Measurements from ENCODE around the gene TGIF2LY.
"Not testable (repeated sequence)": the region's sequence is repeated elsewhere in the genome, so short reads cannot be mapped to it uniquely, and the experiment has no call there.

The TGIF2LY gene

DNA sequence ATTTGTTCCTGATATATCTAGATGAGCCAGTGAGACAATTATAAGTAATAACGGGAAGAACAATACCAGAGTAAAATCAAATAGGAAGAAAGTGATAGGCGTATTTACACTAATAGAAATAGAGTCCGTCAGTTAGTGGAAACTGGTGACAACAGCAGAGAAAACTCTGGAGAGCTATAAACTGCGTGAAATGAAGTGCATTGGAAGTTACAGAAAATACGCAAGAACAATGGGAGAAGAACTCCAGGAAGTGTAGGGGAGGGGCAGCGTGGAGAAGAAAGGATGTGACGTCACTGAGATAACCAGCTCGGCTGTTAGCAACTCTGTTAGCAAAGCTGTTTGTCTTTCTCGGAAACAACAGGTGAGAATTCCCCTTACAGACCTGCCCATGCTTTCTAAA is at the start of gene TGIF2LY:
TGIF2LY (plus strand) TSS at position 301 of the 400 bp plus-strand sequence. CDS start 178 bp downstream, outside the sequence.
- not testable (repeated sequence) for H3K4me3 ChIP-seq, H3K27ac ChIP-seq
